ENCODE results near the gene TBC1D12.

The TBC1D12 gene

DNA sequence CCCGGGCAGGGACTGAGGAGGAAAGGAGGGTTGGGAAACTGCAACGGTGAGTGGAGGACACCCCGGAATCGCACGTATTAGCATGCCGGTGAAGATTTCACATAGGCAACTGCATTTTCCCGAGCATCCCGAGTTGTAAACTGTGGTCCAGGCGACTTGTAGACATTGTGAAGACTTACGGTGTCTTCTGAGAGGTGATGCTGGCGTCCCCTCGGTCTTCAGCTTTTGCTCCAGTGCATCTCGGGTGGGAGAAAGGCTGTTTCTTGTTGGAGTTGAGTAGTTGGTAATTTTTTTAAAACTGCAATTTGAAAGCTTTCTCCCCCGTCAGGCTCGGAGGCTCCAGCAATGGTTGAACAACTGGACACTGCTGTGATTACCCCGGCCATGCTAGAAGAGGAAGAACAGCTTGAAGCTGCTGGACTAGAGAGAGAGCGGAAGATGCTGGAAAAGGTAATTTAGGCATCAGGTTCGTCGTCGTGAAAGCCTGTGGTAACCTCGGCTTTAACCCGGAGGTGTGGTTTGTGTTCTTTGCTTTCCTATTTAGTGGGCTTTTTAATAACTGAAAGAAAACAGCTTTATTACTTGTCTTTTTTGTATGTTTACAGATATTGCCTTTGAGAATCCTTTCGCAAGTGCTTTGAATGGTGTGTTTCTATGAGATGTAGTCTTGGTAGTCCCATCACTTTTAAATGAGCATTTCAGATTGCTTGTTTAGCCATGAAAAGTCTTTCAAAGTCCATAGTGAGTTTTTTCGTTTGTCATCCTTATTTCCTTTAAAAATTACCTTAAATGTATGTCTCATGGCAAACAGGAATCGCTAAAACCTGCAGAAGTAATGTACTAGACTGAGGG lies 143.9 kb downstream of the TBC1D12 start:
- no peak for TF ChIP-seq SIN3A (IDR thresholded peaks at IDR 0.05; ENCODE audit: borderline replicate concordance, insufficient read depth, low read length)
- no peak for TF ChIP-seq POLR2AphosphoS5 (IDR thresholded peaks at IDR 0.05; ENCODE audit: low read depth, low read length)
- TF ChIP-seq FOXP2 (optimal IDR thresholded peaks at IDR 0.05; ENCODE audit: borderline replicate concordance, extremely low read depth, extremely low read length, insufficient read depth): no peak
- TF ChIP-seq, protein P1, sequence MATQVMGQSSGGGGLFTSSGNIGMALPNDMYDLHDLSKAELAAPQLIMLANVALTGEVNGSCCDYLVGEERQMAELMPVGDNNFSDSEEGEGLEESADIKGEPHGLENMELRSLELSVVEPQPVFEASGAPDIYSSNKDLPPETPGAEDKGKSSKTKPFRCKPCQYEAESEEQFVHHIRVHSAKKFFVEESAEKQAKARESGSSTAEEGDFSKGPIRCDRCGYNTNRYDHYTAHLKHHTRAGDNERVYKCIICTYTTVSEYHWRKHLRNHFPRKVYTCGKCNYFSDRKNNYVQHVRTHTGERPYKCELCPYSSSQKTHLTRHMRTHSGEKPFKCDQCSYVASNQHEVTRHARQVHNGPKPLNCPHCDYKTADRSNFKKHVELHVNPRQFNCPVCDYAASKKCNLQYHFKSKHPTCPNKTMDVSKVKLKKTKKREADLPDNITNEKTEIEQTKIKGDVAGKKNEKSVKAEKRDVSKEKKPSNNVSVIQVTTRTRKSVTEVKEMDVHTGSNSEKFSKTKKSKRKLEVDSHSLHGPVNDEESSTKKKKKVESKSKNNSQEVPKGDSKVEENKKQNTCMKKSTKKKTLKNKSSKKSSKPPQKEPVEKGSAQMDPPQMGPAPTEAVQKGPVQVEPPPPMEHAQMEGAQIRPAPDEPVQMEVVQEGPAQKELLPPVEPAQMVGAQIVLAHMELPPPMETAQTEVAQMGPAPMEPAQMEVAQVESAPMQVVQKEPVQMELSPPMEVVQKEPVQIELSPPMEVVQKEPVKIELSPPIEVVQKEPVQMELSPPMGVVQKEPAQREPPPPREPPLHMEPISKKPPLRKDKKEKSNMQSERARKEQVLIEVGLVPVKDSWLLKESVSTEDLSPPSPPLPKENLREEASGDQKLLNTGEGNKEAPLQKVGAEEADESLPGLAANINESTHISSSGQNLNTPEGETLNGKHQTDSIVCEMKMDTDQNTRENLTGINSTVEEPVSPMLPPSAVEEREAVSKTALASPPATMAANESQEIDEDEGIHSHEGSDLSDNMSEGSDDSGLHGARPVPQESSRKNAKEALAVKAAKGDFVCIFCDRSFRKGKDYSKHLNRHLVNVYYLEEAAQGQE (IDR thresholded peaks at IDR 0.05; ENCODE audit: insufficient read depth in 1 of 2, low read depth in 2 of 2, low read length in 2 of 2): no peak
- no peak for TF ChIP-seq TAF1 (IDR thresholded peaks at IDR 0.05; ENCODE audit: borderline replicate concordance, insufficient read depth, low read length)

DNA sequence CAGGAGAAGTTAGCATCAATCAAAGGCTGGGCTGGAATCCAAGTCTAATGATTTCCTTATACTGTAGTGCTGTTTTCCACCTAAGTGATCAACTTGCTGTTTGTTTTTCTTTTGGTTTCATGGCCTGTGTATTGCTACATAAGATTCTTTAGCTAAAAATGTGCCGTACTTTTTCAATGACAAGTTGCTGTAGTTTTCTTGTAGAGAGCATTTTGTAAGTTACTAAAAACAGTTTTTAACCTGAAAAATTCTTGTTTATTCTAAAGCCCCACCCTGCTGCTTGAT lies 144.5 kb downstream of the TBC1D12 start:
- TF ChIP-seq POLR2AphosphoS5 (IDR thresholded peaks at IDR 0.05; ENCODE audit: low read depth, low read length): no peak
- no peak for TF ChIP-seq TAF1 (IDR thresholded peaks at IDR 0.05; ENCODE audit: borderline replicate concordance, insufficient read depth, low read length)
- TF ChIP-seq, protein P1 (IDR thresholded peaks at IDR 0.05; ENCODE audit: insufficient read depth in 1 of 2, low read depth in 2 of 2, low read length in 2 of 2): no peak
- TF ChIP-seq FOXP2 (optimal IDR thresholded peaks at IDR 0.05; ENCODE audit: borderline replicate concordance, extremely low read depth, extremely low read length, insufficient read depth): no peak
- TF ChIP-seq SIN3A (IDR thresholded peaks at IDR 0.05; ENCODE audit: borderline replicate concordance, insufficient read depth, low read length): no peak

DNA sequence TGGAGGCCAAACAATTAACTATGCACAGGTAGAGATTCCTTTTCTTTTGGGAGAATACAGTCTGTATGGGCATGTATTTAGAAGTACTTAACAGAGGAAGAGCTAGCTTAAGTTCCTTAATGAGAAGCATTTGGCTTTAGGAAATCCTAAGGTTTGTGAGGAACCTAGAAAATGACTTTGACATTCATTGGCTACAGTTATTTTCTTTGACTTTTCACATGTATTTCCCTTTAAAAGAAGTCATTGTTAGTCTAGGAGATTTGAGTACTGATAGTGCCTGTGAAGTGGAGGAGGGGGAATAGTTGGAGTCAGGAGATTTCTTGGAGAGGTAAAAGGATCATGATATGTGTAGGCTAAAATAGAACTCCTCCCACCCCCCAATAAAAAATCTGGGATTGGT lies 146.9 kb downstream of the TBC1D12 start:
- TF ChIP-seq SIN3A (IDR thresholded peaks at IDR 0.05; ENCODE audit: borderline replicate concordance, insufficient read depth, low read length): no peak
- no peak for TF ChIP-seq FOXP2 (optimal IDR thresholded peaks at IDR 0.05; ENCODE audit: borderline replicate concordance, extremely low read depth, extremely low read length, insufficient read depth)
- TF ChIP-seq, protein P1 (IDR thresholded peaks at IDR 0.05; ENCODE audit: insufficient read depth in 1 of 2, low read depth in 2 of 2, low read length in 2 of 2): no peak

DNA sequence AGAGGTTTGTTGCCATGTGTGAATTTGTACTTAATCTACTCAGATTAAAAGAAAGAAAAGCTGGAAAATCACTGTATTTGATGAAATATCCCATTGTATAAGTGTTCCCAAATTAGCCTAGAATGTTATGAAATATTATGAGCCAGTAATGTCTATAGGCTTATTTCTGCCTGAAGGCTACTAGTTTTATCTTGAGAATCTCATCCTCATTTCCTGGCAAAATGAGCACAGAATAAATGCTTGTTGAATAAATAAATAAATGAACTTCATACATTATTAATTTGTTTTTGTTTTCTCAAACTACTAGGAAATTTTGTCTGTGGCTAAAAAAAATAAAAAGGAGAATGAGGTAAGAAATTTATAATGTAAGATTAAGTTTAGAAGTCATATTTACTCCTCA lies 168.7 kb downstream of the TBC1D12 start:
- TF ChIP-seq, protein P1 (IDR thresholded peaks at IDR 0.05; ENCODE audit: insufficient read depth in 1 of 2, low read depth in 2 of 2, low read length in 2 of 2): no peak
- TF ChIP-seq POLR2AphosphoS5 (IDR thresholded peaks at IDR 0.05; ENCODE audit: low read depth, low read length) (no peak), FOXP2 (optimal IDR thresholded peaks at IDR 0.05; ENCODE audit: borderline replicate concordance, extremely low read depth, extremely low read length, insufficient read depth) (no peak), SIN3A (IDR thresholded peaks at IDR 0.05; ENCODE audit: borderline replicate concordance, insufficient read depth, low read length) (no peak), TAF1 (IDR thresholded peaks at IDR 0.05; ENCODE audit: borderline replicate concordance, insufficient read depth, low read length) (no peak)

All from PFSK-1 (cell line).